Right lobe of liver (tissue), 4 donors: ENCODE data around the gene ZNF646.

Experiments used
- CTCF ChIP-seq, 4 donors: fragments of 200-600 bp in 3 of 4; fragments of 450-650 bp in 1 of 4; IDR thresholded peaks; one replicate each; pipeline versions ENCODE4 v1.5.1 to v1.8.0; 2016 to 2022; ENCODE audit warnings: antibody characterized with exemption in 4 of 4, mild to moderate bottlenecking in 2 of 4
- POLR2A ChIP-seq: fragments of 450-650 bp; IDR thresholded peaks from one replicate; pipeline ENCODE4 v1.6.1; 2017; ENCODE audit warnings: antibody characterized with exemption, mild to moderate bottlenecking
- donor health status: DM: no; HTN: no; CAD: no.
- donor health status: DM: no; HTN: no; CAD: no.
- donor health status: DM: no; HTN: yes; CAD: no.

GRCh38 chr16:31085411-31085810 is 11.2 kb downstream of the ZNF646 start:
- TF ChIP-seq CTCF (IDR thresholded peaks at IDR 0.05), result no peak
- TF ChIP-seq POLR2A, result no peak
